ENCODE results near the gene MS4A8. TPM values are rescaled to one million over a fixed set of nuclear protein-coding genes. Genes with fewer than 3 reads are reported as not detected.

The MS4A8 gene
- total RNA-seq, 1 experiment from 2014 or later: not detected

GRCh38 chr11:60731586-60731985, 32.2 kb downstream of the MS4A8 start:
- no peak for DNase-seq
- Mint-ChIP-seq H3K27ac (no peak overlapping the region), H3K36me3 (ENCODE audit: insufficient read depth in 1 of 3, low read depth in 3 of 3) (no peaks in the 10 kb centered on the region), H3K27me3 (ENCODE audit: low read depth) (peaks cover 7% of the 10 kb centered on the region), H3K4me1 (peaks cover 10 to 12% of the 10 kb centered on the region in 2 experiments; a peak in 2 of 4 replicates), H3K9me3 (no peaks in the 10 kb centered on the region), H3K4me3 (no peak overlapping the region)
- Histone ChIP-seq H3K4ac (ENCODE audit: low read depth, low read length) (no peak overlapping the region), H3K79me1 (ENCODE audit: insufficient read depth, low read depth, low read length, poor library complexity, severe bottlenecking) (no peaks in the 10 kb centered on the region), H3K4me2 (ENCODE audit: insufficient read depth, insufficient read length, low read length) (no peak overlapping the region), H2BK15ac (ENCODE audit: low read depth, low read length) (no peak overlapping the region), H3K9me3 (ENCODE audit: control insufficient read depth, low read depth, low read length) (no peaks in the 10 kb centered on the region), H3K14ac (ENCODE audit: insufficient read depth, low read length) (no peak overlapping the region), H3T11ph (ENCODE audit: low read length) (no peak overlapping the region), H3K9ac (ENCODE audit: extremely low read depth, insufficient read length, low read length) (no peak overlapping the region), H3K18ac (ENCODE audit: insufficient read length, low read depth, low read length) (no peak overlapping the region), H4K5ac (ENCODE audit: insufficient read length, low read depth, low read length) (no peak overlapping the region), H2BK120ac (ENCODE audit: low read depth, low read length, poor library complexity, severe bottlenecking) (no peak overlapping the region), H2AFZ (ENCODE audit: low read length) (no peak overlapping the region), H4K8ac (replicated peaks; ENCODE audit: insufficient read length, low read depth, low read length) (no peak overlapping the region), H3K23me2 (ENCODE audit: insufficient read length, low read depth, low read length, poor library complexity, severe bottlenecking) (no peaks in the 10 kb centered on the region), H3K23ac (ENCODE audit: insufficient read length, low read depth, low read length) (no peak overlapping the region), H2BK20ac (ENCODE audit: low read depth, low read length, poor library complexity, severe bottlenecking) (no peak overlapping the region), H3K4me1 (ENCODE audit: insufficient read depth, low read length) (no peaks in the 10 kb centered on the region), H3K27ac (ENCODE audit: insufficient read length, low read depth, low read length) (no peak overlapping the region), H4K91ac (ENCODE audit: insufficient read length, low read depth, low read length) (no peak overlapping the region), H3K56ac (ENCODE audit: insufficient read length, low read depth, low read length) (no peak overlapping the region), H3K79me2 (ENCODE audit: insufficient read depth, low read length) (no peaks in the 10 kb centered on the region), H3K27me3 (ENCODE audit: insufficient read depth, low read length) (no peaks in the 10 kb centered on the region), H2BK12ac (ENCODE audit: insufficient read length, low read depth, low read length) (no peak overlapping the region), H4K20me1 (ENCODE audit: control insufficient read depth, insufficient read depth, insufficient read length) (no peaks in the 10 kb centered on the region), H2BK5ac (ENCODE audit: insufficient read length, low read length) (no peak overlapping the region), H2AK5ac (ENCODE audit: insufficient read length, low read length) (no peak overlapping the region)
- WGBS (ENCODE audit: extremely low coverage, insufficient read length, low lambda C conversion rate): no CpG with 5 or more reads among the region's 8 CpGs
- no peak for TF ChIP-seq CTCF (conservative IDR thresholded peaks at IDR 0.05)
